GM12878 (cell line): ENCODE measurements around the gene NCKAP5L. TPM values are rescaled to one million over a fixed set of nuclear protein-coding genes. Genes with fewer than 3 reads are reported as not detected.

Experiments
- ATAC-seq: fragments of 200-7000 bp; cut with Tn5 transposase; 3 replicates; pipeline ENCODE4 v1.9.1; 2020; ENCODE audit warnings: mild to moderate bottlenecking, moderate library complexity
- BruUV-seq: library from RNA; stranded (reverse); fragments of 400-500 nt; replicated peaks from 2 replicates; lab custom pipeline; 2021; lab: Mats Ljungman, UMichigan
- CTCF ChIA-PET: fragments of 300-600 bp; sonication (Branson Sonifier 250); formaldehyde crosslinking; extraction: SDS; loops from one replicate; lab custom pipeline; 2021; ENCODE audit warnings: inconsistent platforms; lab: Yijun Ruan, JAX
- POLR2A ChIA-PET: fragments of 350-600 bp; formaldehyde crosslinking; extraction: SDS; loops from one replicate; lab custom pipeline; 2021; ENCODE audit warnings: inconsistent platforms; lab: Charles Lee
- RAD21 ChIA-PET: fragments of 300-600 bp; sonication (Branson Sonifier 250); formaldehyde crosslinking; loops from one replicate; lab custom pipeline; 2023; ENCODE audit warnings: antibody characterized with exemption; ENCODE audit not compliant: unreplicated experiment; lab: Charles Lee
- SMC1A ChIA-PET: fragments of 300-600 bp; sonication (Branson Sonifier 250); formaldehyde crosslinking; loops from one replicate; lab custom pipeline; 2023; ENCODE audit not compliant: unreplicated experiment, uncharacterized antibody; lab: Charles Lee
- DNase-seq: peaks from one replicate; pipeline ENCODE4 v3.0.0-alpha.2; 2011; ENCODE audit warnings: low read depth, low spot score
- FAIRE-seq: peaks from 3 replicates; lab custom pipeline; 2011; peaks lifted over from hg19 to GRCh38; lab: Jason Lieb, UNC
- H2AFZ ChIP-seq: 2 replicates; pipeline ENCODE4 v1.6.0; 2011; ENCODE audit warnings: low read depth, low read length, control low read depth; ENCODE audit not compliant: control insufficient read depth
- H3K27ac ChIP-seq: 2 replicates; pipeline ENCODE4 v1.5.1; 2011; ENCODE audit warnings: control low read depth; ENCODE audit not compliant: control insufficient read depth, insufficient read depth
- H3K27me3 ChIP-seq, 2 experiments: replicated peaks in 1 of 2; 2 replicates each; pipeline versions ENCODE4 v1.6.0 to v1.6.1; 2011; ENCODE audit warnings: low read length in 1 of 2; ENCODE audit not compliant: control insufficient read depth in 2 of 2, insufficient read depth in 2 of 2
- H3K36me3 ChIP-seq, 2 experiments: 2 replicates each; pipeline ENCODE4 v1.5.1; 2011; ENCODE audit warnings: low read length in 1 of 2; ENCODE audit not compliant: control insufficient read depth in 2 of 2, insufficient read depth in 2 of 2
- H3K4me1 ChIP-seq: 2 replicates; pipeline ENCODE4 v1.6.1; 2011; ENCODE audit warnings: mild to moderate bottlenecking, low read length, moderate library complexity, mixed read lengths; ENCODE audit not compliant: control insufficient read depth, insufficient read depth
- H3K4me2 ChIP-seq: 2 replicates; pipeline ENCODE4 v1.6.0; 2011; ENCODE audit warnings: control low read depth; ENCODE audit not compliant: control insufficient read depth, insufficient read depth
- H3K4me3 ChIP-seq: fragments of 200-600 bp; sonication (generic); 2 replicates; pipeline ENCODE4 v1.5.1; 2016
- H3K79me2 ChIP-seq: 2 replicates; pipeline ENCODE4 v1.6.0; 2011; ENCODE audit warnings: low read length; ENCODE audit not compliant: control insufficient read depth, insufficient read depth
- H3K9ac ChIP-seq: 2 replicates; pipeline ENCODE4 v1.8.0; 2011; ENCODE audit warnings: low read length, control low read depth, mixed read lengths; ENCODE audit not compliant: control insufficient read depth, insufficient read depth
- H3K9me3 ChIP-seq: replicated peaks from 3 replicates; pipeline ENCODE4 v1.5.1; 2011; ENCODE audit warnings: mild to moderate bottlenecking, low read length; ENCODE audit not compliant: control insufficient read depth, insufficient read depth
- H4K20me1 ChIP-seq: 2 replicates; pipeline ENCODE4 v1.6.0; 2011; ENCODE audit not compliant: control insufficient read depth, insufficient read depth
- CREB1 ChIP-seq: IDR thresholded peaks from 2 replicates; pipeline ENCODE4 v1.6.1; 2012; ENCODE audit warnings: low read depth, mild to moderate bottlenecking, inconsistent platforms
- DPF2 ChIP-seq: fragments of 450-650 bp; IDR thresholded peaks from 2 replicates; pipeline ENCODE4 v1.6.1; 2017; ENCODE audit warnings: mild to moderate bottlenecking
- ETV6 ChIP-seq, 2 experiments: fragments of 450-650 bp in 1 of 2; IDR thresholded peaks in 1 of 2; conservative IDR thresholded peaks in 1 of 2; 2 replicates each; pipeline ENCODE4 v1.6.1; 2014; ENCODE audit warnings: antibody characterized with exemption in 1 of 2, borderline replicate concordance in 1 of 2, low read depth in 1 of 2, mild to moderate bottlenecking in 1 of 2, moderate library complexity in 1 of 2
- NFYA ChIP-seq: IDR thresholded peaks from 2 replicates; pipeline ENCODE4 v1.6.1; 2011; ENCODE audit warnings: low read depth, mild to moderate bottlenecking, low read length, improper control_type of control experiment, borderline replicate concordance
- NFYB ChIP-seq: IDR thresholded peaks from 2 replicates; pipeline ENCODE4 v1.6.1; 2011; ENCODE audit warnings: low read depth, mild to moderate bottlenecking, low read length, improper control_type of control experiment, moderate library complexity; ENCODE audit not compliant: insufficient read depth
- PML ChIP-seq: IDR thresholded peaks from 2 replicates; pipeline ENCODE4 v1.6.1; 2012; ENCODE audit warnings: low read length, inconsistent platforms
- POU2F2 ChIP-seq: IDR thresholded peaks from 3 replicates; pipeline ENCODE4 v1.6.1; 2011; ENCODE audit warnings: low read depth, mild to moderate bottlenecking, low read length, borderline replicate concordance
- SPI1 ChIP-seq: IDR thresholded peaks from 2 replicates; pipeline ENCODE4 v1.6.1; 2011; ENCODE audit warnings: low read depth, mild to moderate bottlenecking, low read length, moderate library complexity, borderline replicate concordance; ENCODE audit not compliant: insufficient read depth
- WGBS: methylation state at CpG from one replicate; pipeline ENCODE4 v1.1.6; 2016; ENCODE audit warnings: low lambda C conversion rate; ENCODE audit not compliant: insufficient replicate concordance, insufficient coverage; ENCODE audit errors: missing lambda C conversion rate; 5-methylcytosine and 5-hydroxymethylcytosine counted together
- in situ Hi-C: fragments of 300-500 bp; cut with MboI; formaldehyde crosslinking; loops from 9 replicates; pipeline ENCODE4 v1.14.3; 2018; ENCODE audit warnings: mixed read lengths
- intact Hi-C: fragments of 100-400 bp; cut with micrococcal nuclease; formaldehyde crosslinking; loops from one replicate; pipeline ENCODE4 v1.14.2; 2022; ENCODE audit not compliant: unreplicated experiment
- polyA plus RNA-seq, 11 experiments: library from polyadenylated mRNA; depleted of rRNA in 4 of 11; unstranded in 6 of 11; stranded (reverse) in 5 of 11; fragments of >200 nt; fragmentation: Nextera tagmentation in 4 of 11; fragmentation: Illumina TruSeq in 1 of 11; extraction: Ambion mirVana in 4 of 11; extraction: Trizol in 1 of 11; gene quantifications; 1 replicate in 1 of 11; 2 replicates in 10 of 11; pipeline versions ENCODE4 v1.2.1 to v1.2.3, GENCODE V29; 2011 to 2016; ENCODE audit warnings: inconsistent platforms in 2 of 11, missing spikeins in 2 of 11, low read depth in 1 of 11
- total RNA-seq, 4 experiments: library from RNA; depleted of rRNA in 3 of 4; stranded (reverse); fragments of >200 nt in 3 of 4; fragmentation: Illumina TruSeq in 1 of 4; extraction: Trizol in 1 of 4; gene quantifications; 2 replicates each; pipeline versions ENCODE4 v1.2.1 to v1.2.3, GENCODE V29; 2013 to 2021
- TF ChIP-seq, protein P1 (sequence below): fragments of 450-650 bp; conservative IDR thresholded peaks from 2 replicates; pipeline ENCODE4 v1.6.1; 2017; ENCODE audit warnings: mild to moderate bottlenecking, moderate library complexity

NCKAP5L gene
- total and polyA plus RNA-seq, 10 of the 15 experiments (the other 5 are each of a cell fraction or from before 2014, with no cell fraction given) = 0.03 to 15.8 (median 4.4) TPM

- RAD21 ChIA-PET = interaction anchor here (0.5 kb wide), 1 partner anchor 87 kb away, joined by 3 read pairs; no protein-coding TSS in a partner anchor
- no peaks in the 10 kb centered on the region for H4K20me1 ChIP-seq
- no peaks in the 10 kb centered on the region for H3K27me3 ChIP-seq
- in situ Hi-C loops (no loop called here), intact Hi-C loops (no loop called here)
- no peak overlapping the region for H3K4me3 ChIP-seq
- H3K4me1 ChIP-seq = no peaks in the 10 kb centered on the region
- H3K9me3 ChIP-seq = no peaks in the 10 kb centered on the region; the same call in 2 of the 3 replicates
- H3K9ac ChIP-seq = no peak overlapping the region
- CTCF ChIA-PET = interaction anchor here (0.6 kb wide), 2 partner anchors 11 to 40 kb away, joined by 3 read pairs; no protein-coding TSS in a partner anchor
- POLR2A ChIA-PET = no interaction called here
- ATAC-seq (no peak), DNase-seq (no peak), FAIRE-seq (no peak)
- H3K79me2 ChIP-seq = no peaks in the 10 kb centered on the region
- SMC1A ChIA-PET = no interaction called here
- TF ChIP-seq ETV6 (conservative IDR thresholded peaks at IDR 0.05 in 1 of 2, IDR thresholded peaks at IDR 0.05 in 1 of 2; ENCODE audit: borderline replicate concordance in 1 of 2, low read depth in 1 of 2) (no peak), PML (no peak), CREB1 (no peak), DPF2 (no peak), NFYB (no peak), POU2F2 (no peak), NFYA (no peak), SPI1 (no peak)
- TF ChIP-seq, protein P1, sequence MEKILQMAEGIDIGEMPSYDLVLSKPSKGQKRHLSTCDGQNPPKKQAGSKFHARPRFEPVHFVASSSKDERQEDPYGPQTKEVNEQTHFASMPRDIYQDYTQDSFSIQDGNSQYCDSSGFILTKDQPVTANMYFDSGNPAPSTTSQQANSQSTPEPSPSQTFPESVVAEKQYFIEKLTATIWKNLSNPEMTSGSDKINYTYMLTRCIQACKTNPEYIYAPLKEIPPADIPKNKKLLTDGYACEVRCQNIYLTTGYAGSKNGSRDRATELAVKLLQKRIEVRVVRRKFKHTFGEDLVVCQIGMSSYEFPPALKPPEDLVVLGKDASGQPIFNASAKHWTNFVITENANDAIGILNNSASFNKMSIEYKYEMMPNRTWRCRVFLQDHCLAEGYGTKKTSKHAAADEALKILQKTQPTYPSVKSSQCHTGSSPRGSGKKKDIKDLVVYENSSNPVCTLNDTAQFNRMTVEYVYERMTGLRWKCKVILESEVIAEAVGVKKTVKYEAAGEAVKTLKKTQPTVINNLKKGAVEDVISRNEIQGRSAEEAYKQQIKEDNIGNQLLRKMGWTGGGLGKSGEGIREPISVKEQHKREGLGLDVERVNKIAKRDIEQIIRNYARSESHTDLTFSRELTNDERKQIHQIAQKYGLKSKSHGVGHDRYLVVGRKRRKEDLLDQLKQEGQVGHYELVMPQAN = no peak
- H2AFZ ChIP-seq = no peak overlapping the region
- no TSS peak for BruUV-seq
- WGBS = 86% methylated on average over 22 of the region's 23 CpGs
- peaks cover 0 to 1% of the 10 kb centered on the region in 2 experiments; a peak in 2 of 4 replicates for H3K36me3 ChIP-seq
- no peak overlapping the region for H3K4me2 ChIP-seq
- no peak overlapping the region for H3K27ac ChIP-seq
Observed at GRCh38 chr12:49791700-49792099, 36.5 kb downstream of the NCKAP5L start.
